GM19238 (cell line): ENCODE results near the gene SLC16A1.
"Not testable (repeated sequence)": the region's sequence is repeated elsewhere in the genome, so short reads cannot be mapped to it uniquely, and the experiment has no call there.

Experiments used
- DNase-seq: peaks from one replicate; pipeline ENCODE4 v3.0.0; 2011; ENCODE audit warnings: low spot score; ENCODE audit not compliant: insufficient read length

The SLC16A1 gene

GRCh38 chr1:112926858-112927257, 29.1 kb downstream of the SLC16A1 start:
- no peak for DNase-seq

- no peak for DNase-seq
Observed at GRCh38 chr1:112925015-112925414, 31.0 kb downstream of the SLC16A1 start.

DNA sequence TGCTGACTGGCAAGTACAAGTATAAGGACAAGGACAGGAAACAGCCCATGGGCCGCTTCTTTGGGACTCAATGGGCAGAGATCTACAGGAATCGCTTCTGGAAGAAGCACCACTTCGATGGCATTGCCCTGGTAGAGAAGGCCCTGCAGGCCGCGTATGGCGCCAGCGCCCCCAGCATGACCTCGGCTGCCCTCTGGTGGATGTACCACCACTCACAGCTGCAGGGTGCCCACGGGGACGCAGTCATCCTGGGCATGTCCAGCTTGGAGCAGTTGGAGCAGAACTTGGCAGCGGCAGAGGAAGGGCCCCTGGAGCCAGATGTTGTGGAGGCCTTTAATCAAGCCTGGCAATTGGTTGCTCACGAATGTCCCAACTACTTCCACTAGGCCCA, 32.0 kb downstream of the SLC16A1 start:
- DNase-seq, result no peak

- DNase-seq, result no peak
Observed at GRCh38 chr1:112923234-112923958, 32.6 kb downstream of the SLC16A1 start.

- DNase-seq, result no peak
Observed at GRCh38 chr1:112911506-112912220, 44.3 kb downstream of the SLC16A1 start.

DNA sequence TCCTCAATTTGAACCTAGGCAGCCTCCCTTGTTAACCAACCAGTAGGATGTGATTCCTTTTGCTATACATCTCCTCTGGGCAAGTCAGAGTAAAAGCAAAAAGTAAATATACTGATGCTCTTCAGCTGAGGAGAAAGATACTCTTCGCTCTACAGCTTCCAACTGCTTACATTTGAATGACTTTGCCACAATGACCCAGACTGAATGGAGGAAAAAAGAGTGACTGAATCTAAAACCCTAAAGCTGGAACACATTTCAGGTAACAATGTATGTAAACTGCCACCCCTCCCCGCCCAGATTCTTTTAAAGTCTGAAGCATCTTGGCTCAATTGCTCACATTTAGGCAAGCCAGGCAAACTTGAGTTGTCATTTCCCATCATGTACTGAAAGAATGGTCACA, 46.1 kb downstream of the SLC16A1 start:
- no peak for DNase-seq

DNA sequence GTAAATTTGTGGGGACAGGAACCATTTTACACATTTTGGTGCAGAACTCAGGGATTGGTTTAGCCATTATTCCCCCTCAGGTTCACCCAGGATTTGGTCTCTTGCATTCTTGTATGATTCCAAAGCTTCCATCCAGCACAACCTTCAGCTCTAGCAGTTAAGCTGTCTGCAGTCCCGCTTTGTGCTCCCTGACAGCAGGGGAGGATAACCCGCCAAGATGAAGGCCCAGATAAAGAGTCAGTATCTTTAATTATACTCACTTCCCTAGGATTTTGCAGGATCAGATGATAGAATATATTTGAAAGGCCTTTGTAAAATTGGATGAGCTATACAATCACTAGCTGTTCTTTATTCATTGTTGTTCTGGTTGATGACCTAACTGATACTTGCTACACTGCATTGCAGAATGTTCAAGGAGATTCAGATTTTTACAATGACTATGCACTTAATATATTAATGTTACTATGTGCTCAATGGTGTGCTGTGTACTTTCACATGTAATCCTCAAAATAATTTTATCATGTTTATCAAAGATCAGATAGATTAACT, 49.8 kb downstream of the SLC16A1 start:
- no peak for DNase-seq

- DNase-seq, result no peak
Observed at GRCh38 chr1:112905395-112906149, 50.4 kb downstream of the SLC16A1 start.

DNA sequence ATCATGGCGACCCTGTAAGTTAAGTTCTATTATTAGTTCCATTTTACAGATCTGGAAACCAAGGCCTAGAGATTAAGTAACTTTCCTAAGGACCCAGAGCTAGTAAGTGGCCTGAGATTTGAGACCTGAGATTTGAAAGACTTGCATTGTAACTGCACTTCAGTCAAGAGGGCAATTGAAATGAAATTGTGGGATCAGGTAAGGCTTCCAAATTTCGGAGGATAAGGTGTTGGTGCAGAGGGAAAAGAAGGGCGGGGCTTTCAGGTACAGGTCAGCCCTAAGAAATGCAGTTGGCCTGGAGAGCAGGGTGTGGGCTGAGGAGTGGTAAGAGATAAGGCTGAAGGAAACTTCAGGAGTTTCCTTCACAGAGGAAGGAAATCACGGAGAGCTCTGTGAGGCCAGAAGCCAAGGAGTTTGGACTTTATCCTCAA, 51.1 kb downstream of the SLC16A1 start:
- no peak for DNase-seq

GRCh38 chr1:112904071-112904830, 51.7 kb downstream of the SLC16A1 start:
- DNase-seq, result no peak

DNA sequence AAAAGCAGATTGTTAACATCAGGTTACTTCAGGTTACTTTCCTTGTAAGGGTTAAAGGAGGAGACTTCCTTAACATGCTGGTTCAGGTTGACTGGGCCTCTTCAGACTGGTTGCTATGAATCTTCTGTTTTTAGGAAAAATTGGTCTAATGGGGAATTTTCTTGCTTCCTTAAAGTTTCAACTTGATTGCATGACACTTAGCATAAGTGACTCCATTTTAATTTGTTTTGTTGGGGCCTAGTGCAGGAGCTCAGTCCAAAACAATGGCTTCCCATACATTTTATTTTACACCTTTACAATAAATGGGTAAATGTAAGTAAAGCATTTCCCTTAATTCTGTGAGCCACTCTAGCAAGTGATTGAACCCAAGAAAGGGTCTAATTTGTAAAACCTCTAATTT, 53.8 kb downstream of the SLC16A1 start:
- DNase-seq, result no peak

DNA sequence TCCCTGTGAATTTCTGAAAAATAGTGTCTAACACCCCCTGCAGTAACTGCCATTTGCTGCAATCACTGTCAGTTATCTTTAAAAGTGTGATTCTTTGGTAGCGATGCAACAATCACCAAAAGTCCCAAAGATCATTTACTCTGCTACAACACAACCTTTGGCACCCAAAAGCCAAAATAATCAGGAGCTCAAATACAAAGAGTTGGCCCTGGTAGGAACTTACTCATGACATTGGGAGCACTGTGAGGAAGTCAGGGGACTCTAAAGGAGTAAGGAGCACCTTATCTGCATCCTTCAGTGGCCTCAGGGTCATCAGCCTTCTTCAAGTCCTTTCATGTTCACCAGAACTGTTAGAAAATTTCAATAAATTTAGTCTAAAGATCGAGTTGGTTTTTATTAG, 54.6 kb downstream of the SLC16A1 start:
- no peak for DNase-seq

- no peak for DNase-seq
Observed at GRCh38 chr1:112896783-112897182, 59.2 kb downstream of the SLC16A1 start.

DNA sequence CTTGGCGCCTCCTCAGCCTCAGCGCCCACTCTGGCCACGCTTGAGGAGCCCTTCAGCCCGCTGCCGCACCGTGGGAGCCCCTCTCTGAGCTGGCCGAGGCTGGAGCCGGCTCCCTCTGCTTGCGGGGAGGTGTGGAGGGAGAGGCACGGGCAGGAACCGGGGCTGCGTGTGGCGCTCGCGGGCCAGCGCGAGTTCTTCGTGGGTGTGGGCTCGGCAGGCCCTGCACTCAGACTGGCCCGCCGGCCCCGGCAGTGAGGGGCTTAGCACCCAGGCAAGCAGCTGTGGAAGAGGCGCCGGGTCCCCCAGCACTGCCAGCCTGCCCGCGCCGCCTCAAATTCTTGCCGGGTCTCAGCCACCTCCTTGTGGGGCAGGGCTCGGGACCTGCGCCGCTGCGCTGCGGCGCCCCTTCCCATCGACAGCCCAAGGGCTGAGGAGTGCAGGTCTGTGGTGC, 61.4 kb downstream of the SLC16A1 start:
- no peak for DNase-seq

DNA sequence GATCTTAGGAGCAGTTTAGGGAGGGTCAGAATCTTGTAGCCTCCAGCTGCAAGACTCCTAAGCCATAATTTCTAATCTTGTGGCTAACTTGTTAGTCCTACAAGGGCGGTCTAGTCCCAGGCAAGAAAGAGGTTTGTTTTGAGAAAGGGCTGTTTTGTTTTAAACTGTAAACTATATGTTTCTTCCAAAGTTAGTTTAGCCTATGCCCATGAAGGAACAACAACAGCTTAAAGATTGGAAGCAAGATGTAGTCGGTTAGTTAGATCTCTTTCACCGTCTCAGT, 62.0 kb downstream of the SLC16A1 start:
- no peak for DNase-seq

- DNase-seq, result no peak
Observed at GRCh38 chr1:112893288-112894009, 62.5 kb downstream of the SLC16A1 start.

- not testable (repeated sequence) for DNase-seq
Observed at GRCh38 chr1:112889906-112890305, 66.1 kb downstream of the SLC16A1 start.

GRCh38 chr1:112889052-112889768, 66.8 kb downstream of the SLC16A1 start:
- DNase-seq, result no peak

DNA sequence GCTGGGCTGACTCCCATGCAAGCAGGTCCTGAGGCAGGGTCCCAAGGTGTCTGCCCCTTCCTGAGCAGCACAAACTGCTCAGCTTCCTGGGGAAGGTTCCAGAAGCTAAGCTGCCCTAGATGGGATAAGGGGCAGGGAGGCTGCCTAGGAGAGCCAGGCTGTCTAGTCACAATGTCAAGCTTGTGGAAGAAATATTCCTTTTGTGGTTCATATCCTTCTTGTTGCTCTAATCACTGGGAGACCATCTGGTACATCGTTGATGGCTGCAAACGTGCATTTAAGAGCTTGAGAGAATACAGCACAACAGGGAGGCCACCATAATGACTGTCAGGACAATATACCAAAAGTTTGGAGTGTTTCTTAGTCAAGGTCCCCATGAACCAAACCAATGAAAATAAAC, 67.4 kb downstream of the SLC16A1 start:
- no peak for DNase-seq
